ENCODE results near the gene HECTD1.

The HECTD1 gene

DNA sequence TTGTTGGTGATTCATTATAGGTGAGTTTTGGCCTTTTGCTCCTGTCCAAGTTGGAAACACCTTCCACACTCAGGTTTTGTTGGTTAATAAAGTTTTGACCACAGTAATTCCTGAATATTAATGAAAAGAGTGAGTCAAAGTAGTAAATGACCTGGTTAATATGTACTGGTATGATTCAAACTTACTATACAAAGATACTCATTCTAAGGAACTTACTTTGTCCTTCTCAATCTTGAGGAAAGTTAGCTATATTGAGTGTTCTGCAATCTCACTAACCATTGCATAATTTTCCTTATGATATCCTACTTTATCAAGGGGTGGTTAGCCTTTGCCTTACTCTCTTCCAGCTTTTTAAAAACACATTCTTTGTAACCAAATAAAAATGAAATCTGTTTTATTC, 20.9 kb upstream of the HECTD1 start:
- peak in 1 of 2 experiments; percentile 74 for DNase-seq (ENCODE audit: low read depth in 1 of 2, low spot score in 1 of 2)
- Histone ChIP-seq H3K4me3 (replicated peaks; ENCODE audit: insufficient read depth, low read length) (no peak overlapping the region), H3K27ac (replicated peaks) (peak overlapping the region; percentile 75), H3K27me3 (ENCODE audit: insufficient read depth, poor library complexity, severe bottlenecking) (no peaks in the 10 kb centered on the region)
- TF ChIP-seq, protein P1, sequence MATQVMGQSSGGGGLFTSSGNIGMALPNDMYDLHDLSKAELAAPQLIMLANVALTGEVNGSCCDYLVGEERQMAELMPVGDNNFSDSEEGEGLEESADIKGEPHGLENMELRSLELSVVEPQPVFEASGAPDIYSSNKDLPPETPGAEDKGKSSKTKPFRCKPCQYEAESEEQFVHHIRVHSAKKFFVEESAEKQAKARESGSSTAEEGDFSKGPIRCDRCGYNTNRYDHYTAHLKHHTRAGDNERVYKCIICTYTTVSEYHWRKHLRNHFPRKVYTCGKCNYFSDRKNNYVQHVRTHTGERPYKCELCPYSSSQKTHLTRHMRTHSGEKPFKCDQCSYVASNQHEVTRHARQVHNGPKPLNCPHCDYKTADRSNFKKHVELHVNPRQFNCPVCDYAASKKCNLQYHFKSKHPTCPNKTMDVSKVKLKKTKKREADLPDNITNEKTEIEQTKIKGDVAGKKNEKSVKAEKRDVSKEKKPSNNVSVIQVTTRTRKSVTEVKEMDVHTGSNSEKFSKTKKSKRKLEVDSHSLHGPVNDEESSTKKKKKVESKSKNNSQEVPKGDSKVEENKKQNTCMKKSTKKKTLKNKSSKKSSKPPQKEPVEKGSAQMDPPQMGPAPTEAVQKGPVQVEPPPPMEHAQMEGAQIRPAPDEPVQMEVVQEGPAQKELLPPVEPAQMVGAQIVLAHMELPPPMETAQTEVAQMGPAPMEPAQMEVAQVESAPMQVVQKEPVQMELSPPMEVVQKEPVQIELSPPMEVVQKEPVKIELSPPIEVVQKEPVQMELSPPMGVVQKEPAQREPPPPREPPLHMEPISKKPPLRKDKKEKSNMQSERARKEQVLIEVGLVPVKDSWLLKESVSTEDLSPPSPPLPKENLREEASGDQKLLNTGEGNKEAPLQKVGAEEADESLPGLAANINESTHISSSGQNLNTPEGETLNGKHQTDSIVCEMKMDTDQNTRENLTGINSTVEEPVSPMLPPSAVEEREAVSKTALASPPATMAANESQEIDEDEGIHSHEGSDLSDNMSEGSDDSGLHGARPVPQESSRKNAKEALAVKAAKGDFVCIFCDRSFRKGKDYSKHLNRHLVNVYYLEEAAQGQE (IDR thresholded peaks at IDR 0.05; ENCODE audit: insufficient replicate concordance, low read depth) = no peak
- TF ChIP-seq POLR2AphosphoS5 (IDR thresholded peaks at IDR 0.05; ENCODE audit: low read depth) = no peak
- TF ChIP-seq, protein P2, sequence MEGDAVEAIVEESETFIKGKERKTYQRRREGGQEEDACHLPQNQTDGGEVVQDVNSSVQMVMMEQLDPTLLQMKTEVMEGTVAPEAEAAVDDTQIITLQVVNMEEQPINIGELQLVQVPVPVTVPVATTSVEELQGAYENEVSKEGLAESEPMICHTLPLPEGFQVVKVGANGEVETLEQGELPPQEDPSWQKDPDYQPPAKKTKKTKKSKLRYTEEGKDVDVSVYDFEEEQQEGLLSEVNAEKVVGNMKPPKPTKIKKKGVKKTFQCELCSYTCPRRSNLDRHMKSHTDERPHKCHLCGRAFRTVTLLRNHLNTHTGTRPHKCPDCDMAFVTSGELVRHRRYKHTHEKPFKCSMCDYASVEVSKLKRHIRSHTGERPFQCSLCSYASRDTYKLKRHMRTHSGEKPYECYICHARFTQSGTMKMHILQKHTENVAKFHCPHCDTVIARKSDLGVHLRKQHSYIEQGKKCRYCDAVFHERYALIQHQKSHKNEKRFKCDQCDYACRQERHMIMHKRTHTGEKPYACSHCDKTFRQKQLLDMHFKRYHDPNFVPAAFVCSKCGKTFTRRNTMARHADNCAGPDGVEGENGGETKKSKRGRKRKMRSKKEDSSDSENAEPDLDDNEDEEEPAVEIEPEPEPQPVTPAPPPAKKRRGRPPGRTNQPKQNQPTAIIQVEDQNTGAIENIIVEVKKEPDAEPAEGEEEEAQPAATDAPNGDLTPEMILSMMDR (IDR thresholded peaks at IDR 0.05; ENCODE audit: insufficient read depth, low read length) = no peak
- TF ChIP-seq SPI1 (IDR thresholded peaks at IDR 0.05; ENCODE audit: borderline replicate concordance, low read depth) = no peak
- no peak for TF ChIP-seq GABPA (IDR thresholded peaks at IDR 0.05; ENCODE audit: low read depth)

DNA sequence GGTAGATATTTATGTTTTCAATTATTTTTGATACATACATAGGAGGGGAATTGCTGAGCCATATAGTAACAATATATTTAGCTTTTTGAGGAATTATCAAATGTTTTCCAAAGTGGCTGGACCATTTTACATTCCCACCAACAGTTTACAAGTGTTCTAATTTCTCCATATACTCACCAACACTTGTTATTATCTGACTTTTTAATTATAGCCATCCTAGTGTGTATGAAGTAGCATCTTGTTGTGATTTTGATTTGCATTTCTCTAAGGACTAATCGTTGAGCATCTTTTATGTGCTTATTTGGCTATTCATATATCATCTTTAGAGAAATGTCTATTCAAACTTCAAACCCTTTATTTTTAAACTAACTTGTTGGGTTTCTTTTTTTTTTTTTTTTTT, 17.2 kb upstream of the HECTD1 start:
- no peak overlapping the region for H3K27ac ChIP-seq (replicated peaks)
- H3K4me3 ChIP-seq (replicated peaks; ENCODE audit: insufficient read depth, low read length) = no peak overlapping the region
- no peaks in the 10 kb centered on the region for H3K27me3 ChIP-seq (ENCODE audit: insufficient read depth, poor library complexity, severe bottlenecking)
- TF ChIP-seq GABPA (IDR thresholded peaks at IDR 0.05; ENCODE audit: low read depth) (no peak), POLR2AphosphoS5 (IDR thresholded peaks at IDR 0.05; ENCODE audit: low read depth) (no peak), SPI1 (IDR thresholded peaks at IDR 0.05; ENCODE audit: borderline replicate concordance, low read depth) (no peak)
- TF ChIP-seq, protein P1 (IDR thresholded peaks at IDR 0.05; ENCODE audit: insufficient replicate concordance, low read depth) = no peak
- TF ChIP-seq, protein P2 (IDR thresholded peaks at IDR 0.05; ENCODE audit: insufficient read depth, low read length) = no peak
- DNase-seq (ENCODE audit: low read depth in 1 of 2, low spot score in 1 of 2) = no peak

DNA sequence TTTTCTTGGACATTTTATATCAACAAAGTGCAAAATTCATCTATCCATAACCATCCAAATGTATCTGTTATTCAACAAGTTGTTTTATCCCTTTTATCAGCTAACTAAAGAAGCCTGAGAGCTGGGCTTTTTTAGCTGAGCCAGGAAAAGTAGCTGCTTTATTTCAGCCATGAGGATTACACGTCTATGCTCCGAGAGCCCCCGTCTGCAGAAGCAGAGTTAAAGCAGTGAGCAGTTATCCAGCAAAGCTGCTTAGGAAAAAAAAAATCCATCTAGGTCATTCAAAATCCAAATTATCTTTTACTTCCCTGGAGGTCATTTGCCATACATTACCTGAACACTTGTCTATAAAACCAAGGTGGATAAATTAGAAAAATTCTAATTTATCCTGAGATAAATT, 15.7 kb upstream of the HECTD1 start:
- TF ChIP-seq POLR2AphosphoS5 (IDR thresholded peaks at IDR 0.05; ENCODE audit: low read depth) = no peak
- TF ChIP-seq SPI1 (IDR thresholded peaks at IDR 0.05; ENCODE audit: borderline replicate concordance, low read depth) = no peak
- TF ChIP-seq GABPA (IDR thresholded peaks at IDR 0.05; ENCODE audit: low read depth) = no peak
- TF ChIP-seq, protein P2 (IDR thresholded peaks at IDR 0.05; ENCODE audit: insufficient read depth, low read length) = no peak
- TF ChIP-seq, protein P1 (IDR thresholded peaks at IDR 0.05; ENCODE audit: insufficient replicate concordance, low read depth) = no peak
- Histone ChIP-seq H3K27ac (replicated peaks) (no peak overlapping the region), H3K27me3 (ENCODE audit: insufficient read depth, poor library complexity, severe bottlenecking) (no peaks in the 10 kb centered on the region), H3K4me3 (replicated peaks; ENCODE audit: insufficient read depth, low read length) (no peak overlapping the region)
- DNase-seq (ENCODE audit: low read depth in 1 of 2, low spot score in 1 of 2) = no peak

All from HL-60 (cell line).